ENCODE data around the gene SAV1. TPM values are rescaled to one million over a fixed set of nuclear protein-coding genes. Genes with fewer than 3 reads are reported as not detected.

Gene SAV1
- total RNA-seq, 1 experiment from 2014 or later: 35.2 TPM

DNA sequence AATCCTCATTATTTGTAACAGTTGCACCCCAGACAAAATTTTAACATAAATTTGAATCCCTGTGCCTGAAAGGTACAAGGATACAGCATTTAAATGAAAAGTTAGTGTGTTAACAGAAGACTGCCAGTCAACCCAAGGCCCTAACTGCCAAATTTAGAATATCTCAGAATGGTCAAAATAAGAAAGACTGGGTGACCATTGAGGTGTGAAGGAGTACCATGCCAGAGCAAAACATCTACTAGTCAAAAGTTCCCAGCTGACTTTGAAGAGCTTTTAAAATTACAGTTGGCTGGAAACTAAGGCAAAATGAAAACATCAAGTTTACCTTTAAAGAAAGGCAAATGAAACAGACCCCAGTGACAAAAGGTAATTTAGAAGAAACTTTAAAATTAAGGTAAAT lies 18.4 kb downstream of the SAV1 start:
- TF ChIP-seq, protein P1, sequence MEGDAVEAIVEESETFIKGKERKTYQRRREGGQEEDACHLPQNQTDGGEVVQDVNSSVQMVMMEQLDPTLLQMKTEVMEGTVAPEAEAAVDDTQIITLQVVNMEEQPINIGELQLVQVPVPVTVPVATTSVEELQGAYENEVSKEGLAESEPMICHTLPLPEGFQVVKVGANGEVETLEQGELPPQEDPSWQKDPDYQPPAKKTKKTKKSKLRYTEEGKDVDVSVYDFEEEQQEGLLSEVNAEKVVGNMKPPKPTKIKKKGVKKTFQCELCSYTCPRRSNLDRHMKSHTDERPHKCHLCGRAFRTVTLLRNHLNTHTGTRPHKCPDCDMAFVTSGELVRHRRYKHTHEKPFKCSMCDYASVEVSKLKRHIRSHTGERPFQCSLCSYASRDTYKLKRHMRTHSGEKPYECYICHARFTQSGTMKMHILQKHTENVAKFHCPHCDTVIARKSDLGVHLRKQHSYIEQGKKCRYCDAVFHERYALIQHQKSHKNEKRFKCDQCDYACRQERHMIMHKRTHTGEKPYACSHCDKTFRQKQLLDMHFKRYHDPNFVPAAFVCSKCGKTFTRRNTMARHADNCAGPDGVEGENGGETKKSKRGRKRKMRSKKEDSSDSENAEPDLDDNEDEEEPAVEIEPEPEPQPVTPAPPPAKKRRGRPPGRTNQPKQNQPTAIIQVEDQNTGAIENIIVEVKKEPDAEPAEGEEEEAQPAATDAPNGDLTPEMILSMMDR (conservative IDR thresholded peaks at IDR 0.05; ENCODE audit: low read depth, low read length): no peak
- no peak for TF ChIP-seq EZH2 (IDR thresholded peaks at IDR 0.05; ENCODE audit: borderline replicate concordance, low read depth, low read length, poor library complexity, severe bottlenecking)

DNA sequence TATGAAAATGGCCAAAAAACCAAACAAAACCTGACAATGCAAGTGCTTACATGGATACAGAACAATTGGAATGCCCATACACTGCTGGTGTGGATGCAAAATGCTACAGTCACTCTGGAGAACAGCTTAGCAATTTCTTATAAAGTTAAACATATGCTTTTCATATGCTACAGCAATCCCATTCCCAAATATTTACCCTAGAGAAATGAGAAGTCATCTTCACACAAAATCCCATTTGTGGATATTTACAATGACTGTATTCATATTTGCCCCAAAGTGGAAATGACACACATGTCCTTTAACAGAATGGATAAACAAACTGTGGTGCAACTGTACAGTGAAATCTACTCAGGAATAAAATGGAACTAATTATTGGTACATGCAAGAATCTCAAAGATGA lies 20.4 kb downstream of the SAV1 start:
- no peaks in the 10 kb centered on the region for H3K9me3 ChIP-seq (ENCODE audit: low read depth, low read length, poor library complexity, severe bottlenecking)
- no TSS peak for BruUV-seq (replicated peaks)
- H3K4me1 ChIP-seq (ENCODE audit: insufficient read depth, low read length, poor library complexity, severe bottlenecking): no peaks in the 10 kb centered on the region
- CTCF ChIA-PET: no interaction called here
- TF ChIP-seq EZH2 (IDR thresholded peaks at IDR 0.05; ENCODE audit: borderline replicate concordance, low read depth, low read length, poor library complexity, severe bottlenecking): no peak
- TF ChIP-seq, protein P1 (conservative IDR thresholded peaks at IDR 0.05; ENCODE audit: low read depth, low read length): no peak
- no peak for DNase-seq (ENCODE audit: low spot score)
- intact Hi-C loops (cut with micrococcal nuclease; ENCODE audit: unreplicated experiment): no loop called here
- H3K27ac ChIP-seq (ENCODE audit: low read depth, low read length, poor library complexity, severe bottlenecking): no peak overlapping the region
- peaks cover 15% of the 10 kb centered on the region for H3K36me3 ChIP-seq (ENCODE audit: insufficient read depth, low read length, poor library complexity, severe bottlenecking)
- POLR2A ChIA-PET (ENCODE audit: low non-redundant PET): no interaction called here
- no peaks in the 10 kb centered on the region for H3K27me3 ChIP-seq (replicated peaks; ENCODE audit: insufficient read depth, low read depth, low read length, poor library complexity)
- H3K4me3 ChIP-seq (ENCODE audit: low read depth, low read length, poor library complexity, severe bottlenecking): no peak overlapping the region

More for the DNA sequence above, 18.4 kb downstream of the SAV1 start:
- intact Hi-C loops (cut with micrococcal nuclease; ENCODE audit: unreplicated experiment): no loop called here
- H3K4me3 ChIP-seq (ENCODE audit: low read depth, low read length, poor library complexity, severe bottlenecking): no peak overlapping the region
- peaks cover 2% of the 10 kb centered on the region for H3K36me3 ChIP-seq (ENCODE audit: insufficient read depth, low read length, poor library complexity, severe bottlenecking)
- ChIA-PET POLR2A (ENCODE audit: low non-redundant PET) (no interaction called here), CTCF (no interaction called here)
- DNase-seq (ENCODE audit: low spot score): no peak
- H3K9me3 ChIP-seq (ENCODE audit: low read depth, low read length, poor library complexity, severe bottlenecking): no peaks in the 10 kb centered on the region
- BruUV-seq (replicated peaks): no TSS peak
- H3K27me3 ChIP-seq (replicated peaks; ENCODE audit: insufficient read depth, low read depth, low read length, poor library complexity): no peaks in the 10 kb centered on the region
- peaks cover 4% of the 10 kb centered on the region for H3K4me1 ChIP-seq (ENCODE audit: insufficient read depth, low read length, poor library complexity, severe bottlenecking)
- no peak overlapping the region for H3K27ac ChIP-seq (ENCODE audit: low read depth, low read length, poor library complexity, severe bottlenecking)

DNA sequence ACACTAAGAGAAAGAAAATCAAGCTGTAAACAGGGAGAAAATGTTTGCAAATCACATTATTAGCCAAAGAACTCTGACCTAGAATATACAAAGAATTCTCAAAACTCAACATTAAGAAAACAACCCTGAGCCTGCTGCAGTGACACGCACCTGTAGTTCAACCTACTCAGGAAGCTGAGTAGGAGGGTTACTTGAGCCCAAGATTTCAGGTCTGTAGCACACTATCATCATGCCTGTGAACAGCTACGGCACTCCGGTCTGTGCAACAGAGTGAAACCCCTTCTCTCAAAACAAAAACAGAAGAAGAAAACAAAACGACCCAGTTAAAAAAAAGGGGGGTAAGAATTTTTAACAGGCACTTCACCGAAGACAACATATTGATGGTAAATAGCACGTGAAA lies 20.8 kb downstream of the SAV1 start:
- no peaks in the 10 kb centered on the region for H3K27me3 ChIP-seq (replicated peaks; ENCODE audit: insufficient read depth, low read depth, low read length, poor library complexity)
- peaks cover 17% of the 10 kb centered on the region for H3K36me3 ChIP-seq (ENCODE audit: insufficient read depth, low read length, poor library complexity, severe bottlenecking)
- POLR2A ChIA-PET (ENCODE audit: low non-redundant PET): no interaction called here
- H3K4me3 ChIP-seq (ENCODE audit: low read depth, low read length, poor library complexity, severe bottlenecking): no peak overlapping the region
- no peak overlapping the region for H3K27ac ChIP-seq (ENCODE audit: low read depth, low read length, poor library complexity, severe bottlenecking)
- BruUV-seq (replicated peaks): no TSS peak
- intact Hi-C loops (cut with micrococcal nuclease; ENCODE audit: unreplicated experiment): no loop called here
- H3K9me3 ChIP-seq (ENCODE audit: low read depth, low read length, poor library complexity, severe bottlenecking): no peaks in the 10 kb centered on the region
- TF ChIP-seq, protein P1 (conservative IDR thresholded peaks at IDR 0.05; ENCODE audit: low read depth, low read length): no peak
- no peak for TF ChIP-seq EZH2 (IDR thresholded peaks at IDR 0.05; ENCODE audit: borderline replicate concordance, low read depth, low read length, poor library complexity, severe bottlenecking)
- no peak for DNase-seq (ENCODE audit: low spot score)
- no peaks in the 10 kb centered on the region for H3K4me1 ChIP-seq (ENCODE audit: insufficient read depth, low read length, poor library complexity, severe bottlenecking)
- CTCF ChIA-PET: no interaction called here
